NCI-H82 treated with DMSO at 0.1 percent for 48 hours (cell line): ENCODE data around the gene TBC1D1.

Experiments
- DNase-seq: peaks from one replicate; lab custom pipeline; 2025; ENCODE audit not compliant: unreplicated experiment; lab: John Stamatoyannopoulos, UW

Gene TBC1D1

DNA sequence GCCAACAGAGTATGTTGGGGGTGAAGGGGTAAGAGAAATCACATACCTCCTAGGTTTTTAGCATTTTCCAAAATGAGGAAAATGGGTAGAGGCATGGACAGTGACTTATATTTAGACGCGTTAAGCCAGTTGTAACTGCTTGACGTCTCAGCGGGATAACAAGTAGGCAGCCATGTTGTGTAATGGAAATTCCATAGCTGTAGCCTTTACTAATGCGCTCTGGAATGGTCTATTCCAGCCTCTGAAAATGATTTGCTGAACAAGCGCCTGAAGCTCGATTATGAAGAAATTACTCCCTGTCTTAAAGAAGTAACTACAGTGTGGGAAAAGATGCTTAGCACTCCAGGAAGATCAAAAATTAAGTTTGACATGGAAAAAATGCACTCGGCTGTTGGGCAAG, 204.8 kb downstream of the TBC1D1 start:
- DNase-seq = no peak

DNA sequence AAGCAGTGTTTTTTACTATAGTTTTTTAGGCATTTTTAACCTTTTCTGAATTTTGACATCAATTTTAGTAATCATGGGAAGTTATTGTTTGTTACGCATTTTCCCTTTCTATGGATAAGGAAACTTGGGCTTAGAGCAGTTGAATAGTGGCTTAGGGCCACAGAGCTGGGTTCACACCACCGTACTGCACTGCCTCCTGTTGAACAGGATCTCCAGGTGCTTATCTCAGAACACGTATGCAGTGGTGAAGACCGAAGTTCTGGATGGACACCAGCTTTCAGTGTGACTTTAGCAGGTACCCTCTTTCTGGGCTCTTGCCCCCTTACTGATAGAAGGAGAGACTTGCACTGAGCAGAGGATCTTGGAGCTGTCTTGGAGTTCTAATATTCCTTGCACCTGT, 206.9 kb downstream of the TBC1D1 start:
- DNase-seq = no peak

DNA sequence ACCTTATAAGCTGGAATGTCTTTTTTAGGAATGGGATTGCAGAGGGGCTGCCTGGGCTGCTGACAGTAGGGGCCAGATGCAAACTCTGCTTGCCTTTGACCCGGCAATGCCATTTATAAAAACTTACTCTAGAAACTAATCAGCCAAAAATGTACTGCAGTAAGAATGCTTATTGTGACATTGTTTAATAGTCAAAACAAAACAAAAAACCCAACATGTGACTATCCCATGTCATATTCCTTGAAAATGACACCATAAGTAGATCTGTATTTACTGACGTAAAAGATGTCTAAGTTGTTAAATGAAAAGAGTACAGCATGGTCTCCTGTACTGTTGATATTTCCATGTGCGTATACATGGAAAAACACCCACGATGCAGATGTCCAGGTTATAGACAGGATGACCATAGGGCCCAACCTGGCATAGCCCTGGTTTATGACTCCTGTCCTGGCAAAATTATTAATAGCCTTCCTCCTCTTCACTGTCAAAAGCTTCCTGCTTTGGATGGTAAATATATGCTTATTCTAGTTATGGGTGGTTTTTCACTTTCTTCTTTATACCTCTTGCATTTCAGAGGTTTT, 208.2 kb downstream of the TBC1D1 start:
- no peak for DNase-seq

DNA sequence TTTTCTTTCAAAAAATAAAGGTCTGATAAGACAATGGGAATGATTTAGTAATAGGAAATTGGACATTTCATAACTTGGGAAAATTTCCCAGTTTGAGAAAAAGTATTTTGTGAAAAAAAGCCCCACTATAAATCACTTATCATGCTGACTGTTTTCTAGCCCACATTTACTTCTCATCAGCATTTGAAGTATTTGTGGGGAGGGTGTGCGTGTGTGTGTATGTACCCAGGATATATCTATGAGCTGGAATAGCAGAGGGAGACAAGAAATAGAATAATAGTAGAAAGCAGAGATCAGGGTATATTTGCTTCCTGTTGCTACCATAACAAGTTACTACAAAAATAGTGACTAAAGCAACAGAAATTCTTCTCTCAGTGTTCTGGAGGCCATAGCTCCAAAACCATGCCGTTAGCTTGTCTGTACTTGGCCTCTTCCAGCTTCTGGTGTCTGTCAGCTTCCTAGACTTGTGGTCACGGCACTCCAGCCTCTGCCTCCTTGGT, 209.1 kb downstream of the TBC1D1 start:
- DNase-seq = no peak

DNA sequence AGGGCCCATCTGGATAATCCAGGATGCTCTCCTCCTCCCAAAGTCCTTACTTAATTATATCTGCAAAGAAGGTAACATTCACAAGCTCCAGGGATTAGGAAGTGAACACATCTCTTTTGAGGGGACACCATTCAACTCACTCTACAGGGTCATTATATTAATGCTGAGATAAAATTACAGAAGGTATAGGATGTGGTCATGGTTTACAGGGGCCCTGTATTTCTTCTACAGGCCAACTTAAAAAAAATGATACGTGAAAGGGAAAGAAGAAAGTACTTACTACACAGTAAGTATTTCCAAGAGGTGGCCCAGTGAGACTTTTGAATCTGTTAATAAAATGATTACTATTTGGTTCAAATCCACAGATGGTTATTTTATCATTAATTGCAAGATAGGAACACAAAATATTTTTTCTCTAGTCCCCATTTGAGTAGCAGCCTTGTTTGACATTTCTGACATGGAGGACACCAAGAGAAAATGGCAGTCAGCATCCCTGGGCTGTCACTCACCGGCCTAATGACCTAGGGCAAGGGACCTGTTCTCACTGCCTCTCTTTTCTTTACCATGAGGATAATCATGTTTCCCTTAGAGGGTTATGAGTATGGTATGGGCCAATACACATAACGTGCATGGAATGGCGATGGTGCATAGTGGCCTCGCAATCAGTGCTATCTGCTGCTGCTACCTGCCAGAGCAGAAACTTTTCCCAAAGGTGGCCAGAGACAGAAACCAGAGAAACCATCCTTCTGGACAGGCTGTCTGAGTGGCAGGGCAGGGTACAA, 209.8 kb downstream of the TBC1D1 start:
- no peak for DNase-seq

DNA sequence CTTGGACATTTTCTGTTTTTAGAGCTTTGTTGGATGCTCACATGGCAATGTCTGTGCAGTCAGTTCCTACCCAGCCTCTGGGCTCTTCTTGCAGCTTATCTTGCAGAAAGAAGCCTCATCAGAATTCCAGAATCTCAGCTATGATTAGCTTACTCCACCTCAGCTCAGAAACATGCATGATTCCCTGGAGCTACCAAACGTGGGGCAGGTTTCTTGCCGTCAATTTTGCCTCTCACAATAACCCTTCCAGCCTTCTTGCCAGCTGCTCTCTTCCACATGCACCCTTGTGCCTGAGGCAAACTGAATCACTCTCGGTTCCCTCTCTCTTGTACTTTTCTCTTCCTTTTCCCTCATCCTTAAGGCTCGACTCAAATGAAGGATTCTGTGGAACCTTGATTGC, 210.7 kb downstream of the TBC1D1 start:
- DNase-seq = no peak

DNA sequence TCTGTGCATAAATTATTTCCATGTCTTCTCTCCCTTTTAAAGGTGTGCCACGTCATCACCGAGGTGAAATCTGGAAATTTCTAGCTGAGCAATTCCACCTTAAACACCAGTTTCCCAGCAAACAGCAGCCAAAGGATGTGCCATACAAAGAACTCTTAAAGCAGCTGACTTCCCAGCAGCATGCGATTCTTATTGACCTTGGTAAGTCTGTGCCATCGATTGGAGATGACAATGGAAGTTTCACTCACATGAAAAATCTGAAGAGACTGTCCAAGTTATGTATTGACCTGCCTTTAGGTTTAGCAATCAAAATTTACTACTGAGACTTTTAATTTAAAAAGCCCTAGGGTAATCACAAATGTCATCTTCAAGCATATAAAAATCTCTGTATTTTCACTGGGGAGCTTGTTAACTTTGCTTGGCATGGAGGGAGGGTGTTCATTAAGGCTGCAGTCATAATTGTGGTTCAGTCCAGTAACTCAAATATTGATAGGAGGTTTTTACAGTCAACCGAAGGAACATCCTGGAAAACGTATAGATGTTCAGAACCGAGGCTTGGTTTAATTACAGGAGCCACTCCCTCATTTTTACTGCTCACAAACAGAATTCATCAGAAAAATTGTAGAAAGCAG, 212.2 kb downstream of the TBC1D1 start:
- DNase-seq = no peak

DNA sequence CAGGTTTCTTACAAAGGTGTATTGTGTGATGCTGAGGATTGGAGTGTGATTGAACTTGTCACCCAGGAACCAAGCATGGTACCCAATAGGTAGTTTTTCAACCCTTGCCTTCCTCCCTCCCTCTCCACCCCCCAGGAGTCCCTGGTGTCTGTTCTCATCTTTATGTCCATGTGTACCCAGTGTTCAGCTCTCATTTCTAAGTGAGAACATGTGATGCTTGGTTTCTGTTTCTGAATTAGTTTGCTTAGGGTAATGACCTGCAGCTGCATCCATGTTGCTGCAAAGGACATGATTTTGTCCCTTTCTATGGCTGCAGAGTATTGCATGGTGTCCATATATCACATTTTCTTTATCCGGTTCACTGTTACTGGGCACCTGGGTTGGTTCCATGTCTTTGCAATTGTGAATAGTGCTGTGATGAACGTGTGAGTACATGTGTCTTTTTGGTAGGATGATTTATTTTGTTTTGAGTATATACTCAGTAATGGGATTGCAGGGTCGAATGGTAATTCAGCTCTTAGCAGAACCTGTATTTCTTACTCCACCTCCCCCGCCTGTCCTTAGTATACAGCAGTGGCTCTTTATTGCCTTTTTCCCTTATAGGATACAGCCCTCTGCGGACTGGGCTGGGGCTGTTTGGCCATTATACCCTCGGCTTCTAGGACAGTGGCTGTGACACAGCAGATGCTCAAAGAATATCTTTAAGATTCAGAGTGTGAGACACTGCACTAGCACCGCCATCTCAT, 214.8 kb downstream of the TBC1D1 start:
- no peak for DNase-seq

DNA sequence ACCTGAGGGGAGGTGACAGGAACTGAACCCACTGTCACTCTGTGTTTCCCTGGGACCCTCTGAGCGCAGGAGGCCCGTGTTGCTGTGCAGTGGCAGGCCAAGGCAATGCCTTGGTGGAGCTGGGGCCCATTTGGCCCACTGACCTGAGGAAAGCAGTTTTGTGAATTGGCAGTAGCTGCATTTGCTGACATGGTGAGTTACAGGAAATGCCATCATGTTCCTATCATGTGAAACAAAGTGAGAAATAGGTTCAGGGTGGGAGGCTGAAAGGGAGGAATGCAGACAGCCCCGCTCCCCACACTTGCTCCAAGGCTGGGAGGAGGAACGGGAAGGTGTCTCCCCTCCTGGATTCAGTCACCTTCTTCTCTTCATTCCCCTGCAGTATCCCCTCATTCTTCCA, 215.4 kb downstream of the TBC1D1 start:
- no peak for DNase-seq

DNA sequence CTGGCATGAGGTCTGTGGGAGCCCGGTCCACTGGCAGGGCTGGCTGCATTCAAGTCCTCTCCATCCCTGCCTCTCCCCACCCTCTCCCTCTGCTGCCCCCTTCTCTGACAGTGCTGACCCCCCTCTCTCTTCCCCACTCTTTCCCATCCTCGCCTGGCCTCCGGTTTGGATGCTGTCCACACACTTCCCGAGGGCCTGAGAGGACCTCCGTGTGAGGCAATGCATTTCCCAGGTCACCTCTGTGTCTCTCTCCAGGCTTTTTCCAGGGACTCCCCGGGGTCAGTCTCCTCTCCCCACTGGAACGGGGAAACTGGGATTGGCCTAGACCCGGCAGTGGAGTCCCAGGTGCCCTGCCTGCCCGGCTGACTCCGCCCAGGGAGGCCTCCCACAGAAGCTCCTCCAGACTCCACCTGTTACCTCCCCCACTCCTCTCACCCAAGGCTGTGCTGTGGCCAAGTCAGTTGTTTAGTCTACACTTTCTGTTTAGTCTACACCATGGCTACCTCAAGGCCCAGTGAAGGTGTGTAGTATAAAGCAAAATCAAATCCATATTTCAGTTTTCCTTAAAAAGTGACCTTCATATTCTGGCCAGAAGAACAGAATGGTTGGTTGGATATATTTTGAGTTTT, 216.1 kb downstream of the TBC1D1 start:
- no peak for DNase-seq

DNA sequence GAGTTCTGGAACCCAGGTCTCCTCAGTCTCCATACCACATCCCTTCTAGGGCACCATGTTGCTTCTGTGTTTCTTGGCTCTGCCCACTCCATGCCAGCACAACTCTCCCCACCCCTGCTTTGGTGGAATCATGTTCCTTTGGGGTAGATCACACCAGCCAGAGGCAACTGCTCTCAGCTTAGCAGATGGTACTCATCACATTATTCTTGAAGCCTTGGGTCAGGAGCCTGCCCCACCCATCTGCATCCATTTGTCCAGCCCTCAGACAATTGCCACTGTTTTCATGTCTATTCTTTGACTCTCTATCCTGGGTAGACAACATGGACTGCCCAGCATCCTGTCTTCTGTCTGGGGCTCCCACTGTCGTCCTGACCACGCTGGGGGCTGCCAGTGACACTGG, 216.9 kb downstream of the TBC1D1 start:
- DNase-seq = no peak

DNA sequence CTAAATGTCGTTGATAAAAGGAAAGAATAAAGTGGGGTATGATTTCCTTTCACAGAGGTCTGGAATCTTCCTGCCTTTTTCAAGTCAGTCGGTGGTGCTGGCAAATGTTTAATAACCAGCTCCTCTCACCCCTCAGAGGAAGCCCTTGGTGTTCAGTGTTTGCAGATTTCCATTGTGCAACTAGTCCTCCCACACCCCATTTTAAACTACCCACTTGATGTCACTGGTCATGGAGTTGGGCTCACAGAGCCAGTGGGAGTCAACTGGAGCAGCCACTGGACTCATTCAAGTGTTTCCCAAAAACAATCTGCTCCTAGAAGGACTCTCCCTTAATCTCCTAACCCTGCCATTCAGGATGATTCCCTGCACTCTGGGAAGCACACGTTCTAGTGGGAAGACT, 218.5 kb downstream of the TBC1D1 start:
- DNase-seq = no peak

DNA sequence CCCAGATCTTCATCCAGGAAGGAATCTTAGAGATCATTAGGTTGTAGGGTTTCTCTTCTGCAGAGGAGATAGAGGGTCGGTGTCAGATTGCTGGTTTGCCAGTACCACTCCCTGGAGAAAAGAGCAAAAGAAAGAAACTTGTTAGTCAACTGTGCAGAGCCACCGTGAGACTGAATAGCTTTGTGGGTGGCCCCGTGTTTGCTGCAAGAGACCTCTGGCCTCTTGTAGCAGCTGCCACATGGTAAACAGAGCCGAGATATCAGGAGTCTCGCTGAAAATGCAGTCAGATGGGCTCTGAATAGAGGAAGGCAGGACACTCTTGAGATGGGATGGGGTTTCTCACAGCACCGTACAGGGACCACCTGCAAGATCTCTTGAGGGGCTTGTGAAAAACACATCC, 219.0 kb downstream of the TBC1D1 start:
- DNase-seq = no peak

DNA sequence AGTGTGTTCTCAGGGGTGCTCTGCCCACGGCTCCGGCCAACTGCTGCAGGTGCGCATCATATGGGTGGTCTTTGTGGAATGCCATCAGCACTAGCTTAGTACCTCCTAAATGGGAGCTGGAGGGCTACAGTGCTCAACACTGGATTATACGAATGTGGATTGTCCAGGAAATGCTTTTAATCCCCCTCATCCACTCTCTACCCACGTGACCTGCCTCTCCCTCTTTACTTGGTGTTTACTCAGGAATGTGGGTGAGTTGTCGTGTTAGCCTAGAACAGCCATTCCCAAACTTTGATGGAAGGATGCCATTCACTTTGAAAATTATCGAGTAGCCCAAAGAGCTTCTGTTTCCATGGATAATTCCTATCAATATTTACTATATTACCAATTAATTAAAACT, 220.1 kb downstream of the TBC1D1 start:
- no peak for DNase-seq

DNA sequence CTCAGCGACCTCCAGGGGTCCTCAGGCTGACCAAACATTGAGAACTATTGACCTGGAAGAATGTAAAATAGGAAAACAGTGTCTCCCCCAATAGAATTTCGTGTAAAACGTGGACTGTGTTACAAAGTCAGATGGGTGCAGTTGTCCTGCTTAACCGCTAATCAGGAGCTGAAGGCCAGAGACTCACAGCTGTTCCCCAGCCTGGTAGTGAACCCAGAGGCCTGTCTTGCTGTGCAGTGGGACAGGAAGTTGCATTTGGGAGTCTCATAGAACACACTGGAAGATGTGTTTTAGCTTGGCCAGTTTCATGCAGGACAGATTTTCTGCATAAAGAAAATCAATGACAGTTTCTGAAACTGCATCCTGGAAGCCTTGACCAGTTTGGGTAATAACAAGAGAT, 220.8 kb downstream of the TBC1D1 start:
- no peak for DNase-seq

DNA sequence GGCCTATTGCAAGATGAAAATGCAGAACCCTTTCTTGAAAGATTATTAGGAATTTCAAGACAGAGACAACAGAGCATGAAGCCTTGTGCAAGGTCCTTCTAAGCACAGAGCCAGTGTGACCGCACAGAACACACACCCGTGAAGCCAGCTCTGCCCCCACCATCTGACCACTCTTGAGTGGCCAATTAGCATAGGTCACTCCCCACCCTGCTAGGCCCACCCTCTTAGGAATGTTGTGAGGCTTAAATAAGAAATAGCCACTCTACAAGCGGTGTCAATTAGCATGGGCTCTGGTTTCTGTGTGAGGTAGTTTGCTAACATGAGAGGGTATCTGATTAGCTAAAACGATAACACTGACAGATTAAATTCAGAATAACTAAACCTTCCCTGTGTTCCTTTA, 222.2 kb downstream of the TBC1D1 start:
- no peak for DNase-seq

DNA sequence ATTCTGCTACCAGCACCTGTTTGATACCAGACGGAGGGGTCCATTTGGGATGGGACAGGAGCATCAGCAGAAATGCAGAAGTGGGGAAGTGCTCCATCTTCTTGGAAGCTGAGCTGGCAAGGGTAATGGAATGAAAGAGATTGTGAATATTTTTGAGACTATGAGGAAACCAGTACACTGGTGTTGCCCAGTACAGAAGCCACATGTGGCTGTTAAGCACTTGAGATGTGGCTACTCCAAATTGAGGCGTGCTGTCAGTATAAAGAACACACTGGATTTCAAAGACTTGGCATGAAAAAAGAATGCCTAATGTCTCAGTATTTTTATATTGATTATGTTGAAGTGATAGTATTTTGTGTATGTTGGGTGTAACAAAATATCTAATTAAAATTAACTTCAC, 222.7 kb downstream of the TBC1D1 start:
- no peak for DNase-seq

DNA sequence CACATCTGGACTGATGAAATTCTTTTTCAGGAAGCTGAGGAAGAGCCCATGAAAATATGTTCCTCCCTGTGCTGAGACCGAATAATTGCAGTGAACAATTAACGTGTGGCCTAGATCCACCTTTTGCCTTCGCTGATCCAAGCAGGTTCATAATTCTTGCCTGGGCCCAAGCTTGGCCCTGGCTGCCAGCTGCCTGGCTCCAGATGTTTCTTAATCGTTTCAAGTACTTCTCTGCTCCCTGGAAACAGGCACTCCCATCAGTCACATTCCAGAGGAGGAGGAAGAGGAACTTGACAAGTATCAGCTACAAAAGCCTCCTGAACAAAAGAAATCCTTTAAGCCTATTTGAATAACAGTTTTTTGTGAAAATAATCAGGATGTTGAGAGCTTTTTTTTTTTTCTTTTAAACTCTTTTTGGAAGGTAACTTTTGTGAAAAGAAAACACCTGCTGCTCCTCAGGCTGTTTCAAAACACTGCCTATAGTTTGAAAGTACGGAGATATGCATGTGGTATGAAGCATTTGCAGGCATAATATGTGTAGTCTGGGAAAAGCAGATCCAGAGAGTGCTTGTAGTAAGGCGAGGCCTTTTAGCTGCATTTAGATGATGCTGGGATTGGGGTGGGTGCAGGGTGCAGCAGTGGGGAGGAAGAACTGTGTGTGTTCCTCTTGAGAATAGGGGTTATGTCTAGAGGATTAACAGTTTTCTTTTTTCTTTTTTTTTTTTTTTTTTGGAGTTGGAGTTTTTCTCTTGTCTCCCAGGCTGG, 223.7 kb downstream of the TBC1D1 start:
- no peak for DNase-seq

DNA sequence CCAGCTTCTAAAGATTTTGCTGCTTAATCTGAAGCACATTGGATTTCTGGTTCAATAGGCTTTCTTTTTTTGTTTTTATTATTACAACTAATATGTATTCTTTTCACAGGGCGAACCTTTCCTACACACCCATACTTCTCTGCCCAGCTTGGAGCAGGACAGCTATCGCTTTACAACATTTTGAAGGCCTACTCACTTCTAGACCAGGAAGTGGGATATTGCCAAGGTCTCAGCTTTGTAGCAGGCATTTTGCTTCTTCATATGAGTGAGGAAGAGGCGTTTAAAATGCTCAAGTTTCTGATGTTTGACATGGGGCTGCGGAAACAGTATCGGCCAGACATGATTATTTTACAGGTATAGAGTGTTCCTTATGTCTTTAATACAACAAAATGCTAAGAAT, 224.7 kb downstream of the TBC1D1 start:
- DNase-seq = no peak

DNA sequence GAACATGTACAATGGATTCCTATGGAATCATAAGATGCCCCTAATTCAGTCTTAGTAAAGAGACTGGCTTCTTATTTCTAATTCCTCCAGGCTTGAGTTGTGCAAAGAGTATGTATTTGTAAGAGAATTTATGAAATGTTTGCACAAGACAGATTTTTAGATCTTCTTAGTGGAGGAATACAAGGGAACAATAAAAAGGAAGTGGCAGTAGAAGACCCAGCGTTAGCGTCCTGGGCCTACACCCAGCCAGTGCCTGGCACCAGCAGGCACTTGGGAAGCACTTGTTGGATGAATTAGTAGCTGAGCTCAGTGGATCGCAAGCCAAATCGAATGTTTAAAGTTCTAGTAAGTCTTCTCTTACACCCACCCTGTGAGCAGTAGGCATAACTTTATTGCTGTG, 226.7 kb downstream of the TBC1D1 start:
- no peak for DNase-seq
